ENCODE results near the gene MCRIP1. TPM values are rescaled to one million over a fixed set of nuclear protein-coding genes. Genes with fewer than 3 reads are reported as not detected.

Gene MCRIP1
- total RNA-seq, 1 donor from 2014 or later = 106 TPM

DNA sequence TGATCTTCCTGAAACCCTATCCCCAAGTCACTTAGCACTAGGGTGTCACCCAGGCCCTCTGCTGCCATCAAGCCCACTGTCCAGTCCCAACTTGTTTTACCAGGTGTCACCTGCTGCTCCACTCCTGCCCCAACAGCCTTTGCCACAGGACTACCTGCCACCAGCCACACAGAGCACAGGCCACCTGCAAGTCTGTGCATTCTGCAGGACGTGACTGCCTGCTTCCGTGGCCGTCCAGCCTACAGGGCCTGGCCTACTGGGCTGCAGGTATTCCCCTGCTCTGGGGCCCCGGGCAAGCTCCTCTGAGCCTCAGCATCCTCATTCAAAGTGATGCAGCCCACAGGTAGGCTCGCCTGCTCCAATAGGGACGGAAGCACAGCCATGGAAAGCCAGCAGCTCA, 3.2 kb downstream of the MCRIP1 start:
- Mint-ChIP-seq H3K4me3 (ENCODE audit: unreplicated experiment) (no peak overlapping the region), H3K27me3 (ENCODE audit: low read depth, unreplicated experiment) (peaks cover 3% of the 10 kb centered on the region), H3K9me3 (ENCODE audit: unreplicated experiment) (peaks cover 1% of the 10 kb centered on the region), H3K27ac (ENCODE audit: unreplicated experiment) (no peak overlapping the region), H3K4me1 (ENCODE audit: low read depth, unreplicated experiment) (peaks cover 9% of the 10 kb centered on the region), H3K36me3 (ENCODE audit: low read depth, unreplicated experiment) (no peaks in the 10 kb centered on the region)
- Histone ChIP-seq H3K4me2 (ENCODE audit: low read length) (no peak overlapping the region), H3K9me3 (ENCODE audit: insufficient read depth, low read depth, low read length) (no peaks in the 10 kb centered on the region), H3K9ac (ENCODE audit: low read length) (no peak overlapping the region), H3K4me3 (ENCODE audit: insufficient read depth, low read depth, low read length) (no peak overlapping the region), H3K27ac (ENCODE audit: low read depth, low read length) (no peak overlapping the region), H3K36me3 (ENCODE audit: insufficient read depth, low read length) (no peaks in the 10 kb centered on the region), H3K4me1 (ENCODE audit: insufficient read depth, low read length) (peaks cover 17% of the 10 kb centered on the region), H4K20me1 (ENCODE audit: insufficient read depth, low read length) (peaks cover 52% of the 10 kb centered on the region), H2AFZ (ENCODE audit: low read depth, low read length) (no peak overlapping the region), H3K79me2 (ENCODE audit: insufficient read depth, low read length) (peaks cover 61% of the 10 kb centered on the region), H3K27me3 (ENCODE audit: insufficient read depth, low read length) (no peaks in the 10 kb centered on the region)
- no peak for FAIRE-seq
- no peak for DNase-seq (ENCODE audit: low read depth)
- no peak for TF ChIP-seq EZH2 (IDR thresholded peaks at IDR 0.05; ENCODE audit: insufficient read depth, low read length)
- TF ChIP-seq, protein P1, sequence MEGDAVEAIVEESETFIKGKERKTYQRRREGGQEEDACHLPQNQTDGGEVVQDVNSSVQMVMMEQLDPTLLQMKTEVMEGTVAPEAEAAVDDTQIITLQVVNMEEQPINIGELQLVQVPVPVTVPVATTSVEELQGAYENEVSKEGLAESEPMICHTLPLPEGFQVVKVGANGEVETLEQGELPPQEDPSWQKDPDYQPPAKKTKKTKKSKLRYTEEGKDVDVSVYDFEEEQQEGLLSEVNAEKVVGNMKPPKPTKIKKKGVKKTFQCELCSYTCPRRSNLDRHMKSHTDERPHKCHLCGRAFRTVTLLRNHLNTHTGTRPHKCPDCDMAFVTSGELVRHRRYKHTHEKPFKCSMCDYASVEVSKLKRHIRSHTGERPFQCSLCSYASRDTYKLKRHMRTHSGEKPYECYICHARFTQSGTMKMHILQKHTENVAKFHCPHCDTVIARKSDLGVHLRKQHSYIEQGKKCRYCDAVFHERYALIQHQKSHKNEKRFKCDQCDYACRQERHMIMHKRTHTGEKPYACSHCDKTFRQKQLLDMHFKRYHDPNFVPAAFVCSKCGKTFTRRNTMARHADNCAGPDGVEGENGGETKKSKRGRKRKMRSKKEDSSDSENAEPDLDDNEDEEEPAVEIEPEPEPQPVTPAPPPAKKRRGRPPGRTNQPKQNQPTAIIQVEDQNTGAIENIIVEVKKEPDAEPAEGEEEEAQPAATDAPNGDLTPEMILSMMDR (IDR thresholded peaks at IDR 0.05; ENCODE audit: insufficient read depth, low read depth, low read length) = no peak

DNA sequence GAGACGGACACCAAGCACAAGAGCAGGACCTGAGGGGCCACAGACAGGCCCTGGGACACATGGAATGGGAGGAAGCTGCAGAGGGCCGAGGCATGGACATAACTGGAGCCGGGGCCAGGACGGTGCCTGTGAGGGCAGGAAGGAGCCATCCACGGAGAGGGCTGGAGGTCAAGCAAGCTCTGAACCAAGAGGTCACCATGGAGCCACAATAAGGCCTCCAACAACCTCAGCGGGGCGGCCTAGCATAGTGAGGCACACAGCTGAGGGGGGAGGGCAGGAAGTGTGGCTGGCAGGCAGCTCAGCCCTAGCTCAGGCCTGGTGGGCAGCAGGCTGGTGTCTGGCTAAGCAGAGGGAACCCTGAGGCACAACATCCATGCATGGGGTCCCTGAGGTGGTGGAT, 4.4 kb downstream of the MCRIP1 start:
- FAIRE-seq (no peak), DNase-seq (ENCODE audit: low read depth) (no peak)
- no peak overlapping the region for H3K27ac Mint-ChIP-seq (ENCODE audit: unreplicated experiment)
- no peaks in the 10 kb centered on the region for H3K9me3 ChIP-seq (ENCODE audit: insufficient read depth, low read depth, low read length)
- no peak overlapping the region for H2AFZ ChIP-seq (ENCODE audit: low read depth, low read length)
- H3K9ac ChIP-seq (ENCODE audit: low read length) = no peak overlapping the region
- no peaks in the 10 kb centered on the region for H3K27me3 ChIP-seq (ENCODE audit: insufficient read depth, low read length)
- H3K27me3 Mint-ChIP-seq (ENCODE audit: low read depth, unreplicated experiment) = peaks cover 3% of the 10 kb centered on the region
- H3K79me2 ChIP-seq (ENCODE audit: insufficient read depth, low read length) = peaks cover 66% of the 10 kb centered on the region
- no peak overlapping the region for H3K4me3 ChIP-seq (ENCODE audit: insufficient read depth, low read depth, low read length)
- H3K4me1 Mint-ChIP-seq (ENCODE audit: low read depth, unreplicated experiment) = peaks cover 9% of the 10 kb centered on the region
- TF ChIP-seq, protein P1 (IDR thresholded peaks at IDR 0.05; ENCODE audit: insufficient read depth, low read depth, low read length) = no peak
- TF ChIP-seq EZH2 (IDR thresholded peaks at IDR 0.05; ENCODE audit: insufficient read depth, low read length) = no peak
- no peaks in the 10 kb centered on the region for H3K36me3 Mint-ChIP-seq (ENCODE audit: low read depth, unreplicated experiment)
- peaks cover 57% of the 10 kb centered on the region for H4K20me1 ChIP-seq (ENCODE audit: insufficient read depth, low read length)
- peaks cover 13% of the 10 kb centered on the region for H3K4me1 ChIP-seq (ENCODE audit: insufficient read depth, low read length)
- peaks cover 1% of the 10 kb centered on the region for H3K9me3 Mint-ChIP-seq (ENCODE audit: unreplicated experiment)
- no peak overlapping the region for H3K27ac ChIP-seq (ENCODE audit: low read depth, low read length)
- no peak overlapping the region for H3K4me2 ChIP-seq (ENCODE audit: low read length)
- no peaks in the 10 kb centered on the region for H3K36me3 ChIP-seq (ENCODE audit: insufficient read depth, low read length)
- no peak overlapping the region for H3K4me3 Mint-ChIP-seq (ENCODE audit: unreplicated experiment)

DNA sequence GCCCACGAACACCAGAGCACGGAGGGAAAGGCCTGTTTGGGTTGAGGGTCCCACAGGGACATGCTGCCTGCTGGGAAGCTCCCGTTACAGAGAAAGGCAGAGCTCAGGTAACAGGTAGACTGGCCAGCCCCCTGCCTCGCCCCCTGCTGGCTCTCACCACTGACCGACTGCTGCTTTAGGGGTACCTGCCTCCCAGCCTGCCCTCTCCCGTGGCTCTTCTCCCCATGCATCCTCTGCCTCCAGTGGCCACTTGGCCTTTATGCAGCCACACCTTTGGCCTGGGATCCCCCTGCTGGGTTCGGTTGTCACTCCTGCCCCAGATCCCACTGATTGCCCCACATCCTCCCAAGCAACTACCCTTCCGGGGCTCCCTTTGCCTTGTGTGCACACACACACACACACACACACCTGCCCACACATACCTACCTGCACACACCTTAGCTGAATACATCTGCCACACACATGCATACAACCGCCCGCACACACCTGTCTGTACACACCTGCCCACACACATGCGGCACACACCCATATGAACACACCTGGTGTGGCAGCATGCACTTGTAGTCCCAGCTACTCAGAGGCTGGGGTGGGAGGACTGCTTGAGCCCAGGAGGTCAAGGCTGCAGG, 7.1 kb downstream of the MCRIP1 start:
- Histone ChIP-seq H3K4me3 (ENCODE audit: insufficient read depth, low read depth, low read length) (no peak overlapping the region), H3K9ac (ENCODE audit: low read length) (no peak overlapping the region), H4K20me1 (ENCODE audit: insufficient read depth, low read length) (peaks cover 48% of the 10 kb centered on the region), H2AFZ (ENCODE audit: low read depth, low read length) (no peak overlapping the region), H3K9me3 (ENCODE audit: insufficient read depth, low read depth, low read length) (no peaks in the 10 kb centered on the region), H3K27me3 (ENCODE audit: insufficient read depth, low read length) (no peaks in the 10 kb centered on the region), H3K79me2 (ENCODE audit: insufficient read depth, low read length) (peaks cover 48% of the 10 kb centered on the region), H3K36me3 (ENCODE audit: insufficient read depth, low read length) (no peaks in the 10 kb centered on the region), H3K27ac (ENCODE audit: low read depth, low read length) (no peak overlapping the region), H3K4me1 (ENCODE audit: insufficient read depth, low read length) (no peaks in the 10 kb centered on the region), H3K4me2 (ENCODE audit: low read length) (no peak overlapping the region)
- FAIRE-seq = no peak
- Mint-ChIP-seq H3K4me1 (ENCODE audit: low read depth, unreplicated experiment) (peaks cover 6% of the 10 kb centered on the region), H3K36me3 (ENCODE audit: low read depth, unreplicated experiment) (no peaks in the 10 kb centered on the region), H3K27me3 (ENCODE audit: low read depth, unreplicated experiment) (peaks cover 3% of the 10 kb centered on the region), H3K9me3 (ENCODE audit: unreplicated experiment) (no peaks in the 10 kb centered on the region), H3K27ac (ENCODE audit: unreplicated experiment) (no peak overlapping the region), H3K4me3 (ENCODE audit: unreplicated experiment) (no peak overlapping the region)
- TF ChIP-seq EZH2 (IDR thresholded peaks at IDR 0.05; ENCODE audit: insufficient read depth, low read length) = no peak
- TF ChIP-seq, protein P1 (IDR thresholded peaks at IDR 0.05; ENCODE audit: insufficient read depth, low read depth, low read length) = no peak
- DNase-seq (ENCODE audit: low read depth) = no peak

Measured in astrocyte (in vitro differentiated cells and primary cell).